HEK293 (cell line): Measurements from ENCODE around the gene FTCD.

Experiments
- CTCF ChIA-PET: fragments of 350-600 bp; formaldehyde crosslinking; extraction: SDS; loops from one replicate; lab custom pipeline; 2021; ENCODE audit warnings: antibody characterized with exemption; lab: Yijun Ruan, JAX
- POLR2A ChIA-PET: fragments of 300-600 bp; formaldehyde crosslinking; extraction: SDS; loops from one replicate; lab custom pipeline; 2020; ENCODE audit warnings: antibody characterized with exemption, inconsistent platforms; lab: Yijun Ruan, JAX
- H3K27ac ChIP-seq: fragments of 200-500 bp; sonication (Bioruptor generic); 2 replicates; pipeline ENCODE4 v1.5.1; 2014; ENCODE audit warnings: low read depth, low read length, control low read depth, inconsistent platforms; ENCODE audit errors: extremely low read depth
- H3K36me3 ChIP-seq, 2 experiments: fragments of 200-500 bp in 1 of 2; sonication (Bioruptor generic) in 1 of 2; 1 replicate in 1 of 2; 2 replicates in 1 of 2; pipeline ENCODE4 v1.5.1; 2014 to 2017; ENCODE audit warnings: inconsistent platforms in 2 of 2, low read length in 2 of 2; ENCODE audit not compliant: control insufficient read depth in 2 of 2, insufficient read depth in 1 of 2
- H3K4me1 ChIP-seq: fragments of 200-500 bp; sonication (Bioruptor generic); 2 replicates; pipeline ENCODE4 v1.5.1; 2014; ENCODE audit warnings: mild to moderate bottlenecking, low read length, inconsistent platforms; ENCODE audit not compliant: control insufficient read depth, insufficient read depth
- H3K4me3 ChIP-seq: 2 replicates; pipeline ENCODE4 v1.5.1; 2011; ENCODE audit warnings: low read depth, mild to moderate bottlenecking, control low read depth, low read length, moderate library complexity
- H3K9me3 ChIP-seq: fragments of 200-500 bp; sonication (Bioruptor generic); 2 replicates; pipeline ENCODE4 v1.5.1; 2014; ENCODE audit warnings: low read depth, low read length, inconsistent platforms; ENCODE audit not compliant: control insufficient read depth, insufficient read depth
- AEBP2 ChIP-seq: fragments of 450-650 bp; formaldehyde crosslinking; IDR thresholded peaks from 2 replicates; pipeline ENCODE4 v1.5.1; 2016; ENCODE audit warnings: missing biosample characterization, missing genetic modification characterization, borderline replicate concordance
- GLIS2 ChIP-seq: fragments of 450-650 bp; formaldehyde crosslinking; IDR thresholded peaks from 2 replicates; pipeline ENCODE4 v1.5.1; 2016; ENCODE audit warnings: missing biosample characterization, missing genetic modification characterization
- HOXC10 ChIP-seq: sonication (generic); formaldehyde crosslinking; IDR thresholded peaks from 2 replicates; pipeline ENCODE4 v1.8.1; 2023; ENCODE audit warnings: mild to moderate bottlenecking, missing genetic modification reagents
- INSM2 ChIP-seq: fragments of 450-650 bp; formaldehyde crosslinking; IDR thresholded peaks from 2 replicates; pipeline ENCODE4 v1.5.1; 2016; ENCODE audit warnings: missing biosample characterization, missing genetic modification characterization
- PRDM6 ChIP-seq: fragments of 450-650 bp; formaldehyde crosslinking; IDR thresholded peaks from 2 replicates; pipeline ENCODE4 v1.5.1; 2017; ENCODE audit warnings: missing biosample characterization, missing genetic modification characterization
- ZBTB49 ChIP-seq: fragments of 450-650 bp; formaldehyde crosslinking; IDR thresholded peaks from 2 replicates; pipeline ENCODE4 v1.5.1; 2016; ENCODE audit warnings: missing biosample characterization, missing genetic modification characterization, low read depth
- ZFHX2 ChIP-seq: fragments of 450-650 bp; formaldehyde crosslinking; conservative IDR thresholded peaks from 2 replicates; pipeline ENCODE4 v1.5.1; 2016; ENCODE audit warnings: missing biosample characterization, missing genetic modification characterization
- ZFP3 ChIP-seq: fragments of 450-650 bp; formaldehyde crosslinking; IDR thresholded peaks from 2 replicates; pipeline ENCODE4 v1.5.1; 2016; ENCODE audit warnings: low read depth, missing biosample characterization, missing genetic modification characterization
- ZFP37 ChIP-seq: fragments of 450-650 bp; formaldehyde crosslinking; IDR thresholded peaks from 2 replicates; pipeline ENCODE4 v1.5.1; 2016; ENCODE audit warnings: missing biosample characterization, missing genetic modification characterization
- ZNF114 ChIP-seq: fragments of 450-650 bp; formaldehyde crosslinking; IDR thresholded peaks from 2 replicates; pipeline ENCODE4 v1.5.0; 2017; ENCODE audit warnings: missing biosample characterization, missing genetic modification characterization
- ZNF133 ChIP-seq: fragments of 450-650 bp; formaldehyde crosslinking; IDR thresholded peaks from 2 replicates; pipeline ENCODE4 v1.5.1; 2016; ENCODE audit warnings: missing biosample characterization, missing genetic modification characterization
- ZNF138 ChIP-seq: fragments of 450-650 bp; formaldehyde crosslinking; IDR thresholded peaks from 2 replicates; pipeline ENCODE4 v1.5.1; 2016; ENCODE audit warnings: missing biosample characterization, missing genetic modification characterization, borderline replicate concordance
- ZNF16 ChIP-seq: fragments of 450-650 bp; formaldehyde crosslinking; IDR thresholded peaks from 2 replicates; pipeline ENCODE4 v1.5.1; 2016; ENCODE audit warnings: low read depth, missing biosample characterization, missing genetic modification characterization
- ZNF23 ChIP-seq: fragments of 450-650 bp; formaldehyde crosslinking; IDR thresholded peaks from 2 replicates; pipeline ENCODE4 v1.5.1; 2016; ENCODE audit warnings: missing biosample characterization, missing genetic modification characterization, borderline replicate concordance
- ZNF26 ChIP-seq: fragments of 450-650 bp; formaldehyde crosslinking; IDR thresholded peaks from 2 replicates; pipeline ENCODE4 v1.5.1; 2016; ENCODE audit warnings: missing biosample characterization, missing genetic modification characterization
- ZNF341 ChIP-seq: fragments of 450-650 bp; formaldehyde crosslinking; IDR thresholded peaks from 2 replicates; pipeline ENCODE4; 2016; ENCODE audit warnings: low read depth, missing biosample characterization, missing genetic modification characterization
- ZNF404 ChIP-seq: fragments of 450-650 bp; formaldehyde crosslinking; IDR thresholded peaks from 2 replicates; pipeline ENCODE4 v1.5.1; 2017; ENCODE audit warnings: missing biosample characterization, missing genetic modification characterization
- ZNF423 ChIP-seq: fragments of 450-650 bp; formaldehyde crosslinking; IDR thresholded peaks from 2 replicates; pipeline ENCODE4 v1.5.1; 2016; ENCODE audit warnings: missing biosample characterization, missing genetic modification characterization
- ZNF473 ChIP-seq: fragments of 450-650 bp; formaldehyde crosslinking; IDR thresholded peaks from 2 replicates; pipeline ENCODE4 v1.5.1; 2017; ENCODE audit warnings: missing biosample characterization, missing genetic modification characterization
- ZNF558 ChIP-seq: fragments of 450-650 bp; formaldehyde crosslinking; IDR thresholded peaks from 2 replicates; pipeline ENCODE4 v1.5.1; 2016; ENCODE audit warnings: missing biosample characterization, missing genetic modification characterization
- ZNF777 ChIP-seq: fragments of 450-650 bp; formaldehyde crosslinking; IDR thresholded peaks from 2 replicates; pipeline ENCODE4 v1.5.1; 2017; ENCODE audit warnings: missing biosample characterization, missing genetic modification characterization, borderline replicate concordance
- ZSCAN30 ChIP-seq: fragments of 450-650 bp; IDR thresholded peaks from 2 replicates; pipeline ENCODE4 v1.5.1; 2018; ENCODE audit warnings: missing biosample characterization, mild to moderate bottlenecking, missing genetic modification characterization, moderate library complexity
- ZSCAN5A ChIP-seq: fragments of 450-650 bp; formaldehyde crosslinking; IDR thresholded peaks from 2 replicates; pipeline ENCODE4 v1.5.1; 2016; ENCODE audit warnings: missing biosample characterization, missing genetic modification characterization

Gene FTCD

GRCh38 chr21:46157396-46157986 is 2.1 kb upstream of the FTCD start:
- Histone ChIP-seq H3K4me1 (no peaks in the 10 kb centered on the region), H3K27ac (no peak overlapping the region), H3K4me3 (no peak overlapping the region), H3K36me3 (no peaks in the 10 kb centered on the region), H3K9me3 (no peaks in the 10 kb centered on the region)
- ChIA-PET POLR2A (interaction anchor here (0.7 kb wide), 1 partner anchor 71 kb away, joined by 3 read pairs; the partner anchor contains the start of gene LSS), CTCF (interaction anchor here (0.9 kb wide), 1 partner anchor 14 kb away, joined by 4 read pairs; no protein-coding TSS in a partner anchor)
- TF ChIP-seq ZNF404 (tag by site-specific recombination), result no peak
- TF ChIP-seq ZNF138, result no peak
- no peak for TF ChIP-seq HOXC10
- no peak for TF ChIP-seq ZSCAN30 (tag by site-specific recombination)
- TF ChIP-seq GLIS2 (tag by site-specific recombination), result 0 out of 2 replicates have a peak, but pooled peaks have one; percentile 8

GRCh38 chr21:46156678-46157077 is 1.3 kb upstream of the FTCD start:
- no peak for TF ChIP-seq ZNF777 (tag by site-specific recombination)
- no peak for TF ChIP-seq ZNF16 (tag by site-specific recombination)
- TF ChIP-seq ZNF23 (tag by site-specific recombination), result no peak
- no peak for TF ChIP-seq ZSCAN5A (tag by site-specific recombination)
- TF ChIP-seq HOXC10, result no peak
- TF ChIP-seq ZNF26 (tag by site-specific recombination), result no peak
- TF ChIP-seq ZFP3 (tag by site-specific recombination), result no peak
- no peak for TF ChIP-seq ZNF473
- no peak for TF ChIP-seq PRDM6 (tag by site-specific recombination)
- no peak for TF ChIP-seq ZNF133 (tag by site-specific recombination)
- no peak for TF ChIP-seq ZBTB49 (tag by site-specific recombination)
- ChIA-PET CTCF (no interaction called here), POLR2A (no interaction called here)
- Histone ChIP-seq H3K36me3 (no peaks in the 10 kb centered on the region), H3K4me3 (no peak overlapping the region), H3K9me3 (no peaks in the 10 kb centered on the region), H3K4me1 (no peaks in the 10 kb centered on the region), H3K27ac (no peak overlapping the region)

- Histone ChIP-seq H3K27ac (no peak overlapping the region), H3K4me3 (no peak overlapping the region), H3K36me3 (no peaks in the 10 kb centered on the region), H3K4me1 (no peaks in the 10 kb centered on the region), H3K9me3 (no peaks in the 10 kb centered on the region)
- CTCF ChIA-PET, result no interaction called here
- POLR2A ChIA-PET, result no interaction called here
- TF ChIP-seq INSM2 (tag by site-specific recombination), result no peak
- TF ChIP-seq ZNF423, result no peak
- TF ChIP-seq ZNF114 (tag by site-specific recombination), result no peak
- TF ChIP-seq ZNF558 (tag by site-specific recombination), result no peak
- TF ChIP-seq ZFHX2 (tag by site-specific recombination), result no peak
- no peak for TF ChIP-seq AEBP2 (tag by site-specific recombination)
- TF ChIP-seq ZFP37 (tag by site-specific recombination), result no peak
- no peak for TF ChIP-seq ZNF341
Measured at GRCh38 chr21:46156378-46156645, 933 bp upstream of the FTCD start.
